Superior temporal gyrus (tissue), 1 donor: ENCODE data around the gene MUC22.
"Not testable (repeated sequence)": the region's sequence is repeated elsewhere in the genome, so short reads cannot be mapped to it uniquely, and the experiment has no call there.

Source experiments
- DNase-seq: peaks from one replicate; pipeline ENCODE4 v3.0.0-alpha.2; 2016; ENCODE audit errors: extremely low spot score

MUC22 gene

DNA sequence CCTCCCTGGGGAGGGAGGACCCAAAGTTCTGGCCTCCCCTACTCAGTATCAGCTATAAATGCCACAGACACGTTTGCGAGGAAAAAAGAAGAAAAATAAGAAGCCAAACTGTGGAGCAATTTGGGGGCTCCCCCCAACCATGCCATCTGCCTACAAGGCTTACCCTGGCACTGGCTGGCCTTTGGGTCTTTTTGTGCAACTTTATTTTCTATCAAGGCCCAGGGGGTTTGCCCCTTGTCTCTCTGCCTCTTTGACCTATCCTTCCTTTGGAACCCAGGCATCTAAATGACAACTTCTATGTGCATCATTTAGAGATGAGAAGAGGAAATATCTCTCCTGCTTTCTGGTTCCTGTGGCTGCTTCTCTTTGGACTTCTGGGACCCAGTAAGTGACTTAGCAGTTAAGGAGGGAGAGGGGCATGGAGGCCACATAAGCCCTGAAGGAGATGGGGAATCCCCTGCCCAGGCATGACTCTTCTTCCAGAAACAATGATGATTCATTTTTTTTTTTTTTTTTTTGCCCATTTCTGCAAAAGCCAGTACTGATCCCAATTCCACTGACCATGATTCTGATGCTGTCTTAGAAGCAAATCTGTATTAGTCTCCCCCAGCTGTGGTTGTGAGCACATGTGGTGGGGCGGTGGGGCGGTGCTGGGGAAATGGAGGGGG, at the start of gene MUC22:
Gene MUC22, plus strand, starts transcription at position 82 of the 668 bp plus-strand sequence. Its CDS starts 233 bp downstream, at position 315.
- DNase-seq: no peak

DNA sequence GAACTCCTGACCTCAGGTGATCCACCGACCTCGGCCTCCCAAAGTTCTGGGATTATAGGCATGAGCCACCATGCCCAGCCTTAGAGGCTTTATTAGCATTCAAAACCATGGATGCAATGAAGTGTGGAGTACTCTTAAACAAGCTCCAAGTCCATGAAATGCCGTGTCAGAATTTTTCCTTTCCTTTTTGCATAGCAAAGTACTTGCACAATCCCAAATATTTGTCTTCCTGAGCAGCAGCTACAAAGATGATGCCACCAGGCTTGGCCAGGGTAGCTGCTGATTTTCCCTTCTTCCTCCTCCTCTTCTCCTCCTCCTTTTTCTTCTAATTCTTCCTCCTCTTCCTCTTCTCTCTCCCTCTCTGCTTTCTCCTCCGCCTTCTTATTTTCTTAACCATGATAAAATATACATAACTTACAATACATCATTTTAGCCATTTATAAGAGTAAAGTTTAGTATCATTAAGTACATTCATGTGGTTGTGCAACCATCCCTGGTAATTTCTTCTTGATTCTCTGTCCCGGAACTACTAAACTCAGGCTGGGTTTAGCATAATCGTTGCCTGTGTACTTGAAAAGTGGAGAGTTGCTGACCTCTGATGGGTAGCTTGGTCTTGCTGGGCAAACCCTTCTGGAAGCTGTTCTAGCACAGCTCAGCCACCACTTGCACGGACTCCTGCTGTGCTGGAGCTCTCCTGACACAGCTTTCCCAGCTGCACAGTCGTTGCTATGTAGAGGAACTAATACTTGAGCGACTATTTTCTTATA, 49.2 kb upstream of the MUC22 start:
- no peak for DNase-seq

DNA sequence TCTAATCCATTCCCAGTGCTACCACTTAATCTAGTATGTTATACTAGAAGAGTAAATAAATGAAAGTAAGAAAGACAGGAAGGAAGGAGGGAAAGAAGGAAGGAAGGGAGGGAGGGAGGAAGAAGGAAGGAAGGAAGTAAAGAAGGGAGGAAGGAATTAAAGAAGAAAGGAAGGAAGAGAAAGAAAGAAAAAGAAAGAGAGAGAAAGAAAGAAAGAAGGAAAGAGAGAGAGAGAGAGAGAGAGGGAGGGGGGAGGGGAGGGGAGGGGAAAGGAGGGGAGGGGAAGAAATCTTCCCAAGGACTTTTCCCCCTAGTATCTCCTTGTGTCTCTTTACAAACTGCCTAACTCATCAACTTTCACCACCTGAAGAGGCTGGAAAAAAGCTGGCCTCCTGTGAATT, 47.6 kb upstream of the MUC22 start:
- DNase-seq: no peak

DNA sequence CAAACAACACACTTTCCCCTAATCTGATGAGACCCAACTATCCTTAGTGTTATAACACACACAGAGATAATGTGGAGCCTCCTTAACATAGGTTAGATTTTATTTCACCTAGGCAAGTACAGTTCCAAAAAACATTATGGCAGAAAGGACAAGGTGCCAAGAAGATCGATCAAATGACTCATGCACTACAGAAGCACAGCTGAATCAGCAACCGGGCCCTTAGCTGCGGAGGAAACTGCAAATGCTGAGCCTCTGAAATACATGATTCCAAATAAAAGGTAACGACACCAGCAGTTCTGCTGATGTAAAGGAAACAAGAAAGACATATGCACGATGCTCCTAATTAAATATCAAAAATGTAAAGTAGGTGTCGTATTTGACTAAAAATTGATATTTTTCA, 46.6 kb upstream of the MUC22 start:
- no peak for DNase-seq

DNA sequence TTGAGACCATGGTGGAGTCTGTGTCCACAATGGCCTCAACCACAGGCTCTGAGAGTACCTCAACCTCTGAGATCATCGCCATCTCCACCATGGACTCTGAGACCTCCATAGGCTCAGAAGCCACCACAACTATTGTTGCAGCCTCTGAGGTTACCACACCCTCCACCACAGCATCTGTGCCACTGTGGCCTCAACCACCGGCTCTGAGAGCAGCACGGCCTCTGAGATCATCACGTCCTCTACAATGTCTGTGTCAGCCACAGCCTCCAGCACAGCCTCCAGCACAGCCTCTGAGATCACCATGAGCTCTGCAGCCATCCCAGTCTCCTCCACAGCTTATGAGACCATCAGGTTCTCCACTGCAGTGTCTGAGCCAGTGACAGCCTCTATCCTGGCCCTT, 46.2 kb upstream of the MUC22 start:
- DNase-seq: no peak

DNA sequence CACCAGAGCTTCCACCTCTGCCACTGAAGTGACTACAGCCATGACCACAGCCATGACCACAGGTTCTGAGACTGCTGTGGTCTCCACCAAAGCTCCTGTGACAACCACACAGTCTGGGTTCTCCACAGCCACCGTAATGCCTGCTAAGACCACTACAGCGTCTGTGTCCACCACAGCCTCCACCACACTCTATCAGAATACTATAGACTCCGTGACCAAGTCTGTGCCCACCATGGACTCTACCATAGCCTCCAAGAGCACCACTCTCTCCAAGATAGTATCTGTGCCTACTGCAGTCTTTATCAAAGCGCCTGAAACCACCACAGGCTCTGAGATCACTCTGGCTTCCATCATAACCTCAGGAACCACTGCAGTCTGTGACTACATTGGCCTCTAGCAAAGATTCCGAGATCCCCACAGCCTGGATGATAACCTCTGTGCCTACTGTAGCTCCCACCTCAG, 45.1 kb upstream of the MUC22 start:
- no peak for DNase-seq

DNA sequence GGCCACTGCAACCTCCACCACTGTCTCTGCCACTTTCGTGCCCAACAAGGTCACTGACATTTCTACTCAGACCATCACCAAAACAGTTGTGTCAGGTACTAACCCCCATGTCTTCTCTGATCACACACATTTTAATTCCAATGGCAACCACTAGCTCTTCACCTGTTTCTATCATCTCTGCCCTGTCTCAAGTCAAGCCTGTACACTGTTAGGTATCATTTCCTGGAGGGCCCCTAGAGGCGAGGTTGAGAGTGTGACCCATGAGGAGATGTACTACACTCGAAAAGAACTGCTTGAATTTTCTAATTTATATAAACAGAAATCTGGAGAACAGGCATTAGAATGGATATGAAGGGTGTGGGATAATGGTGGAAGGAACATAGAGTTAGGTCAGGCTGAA, 44.1 kb upstream of the MUC22 start:
- no peak for DNase-seq

DNA sequence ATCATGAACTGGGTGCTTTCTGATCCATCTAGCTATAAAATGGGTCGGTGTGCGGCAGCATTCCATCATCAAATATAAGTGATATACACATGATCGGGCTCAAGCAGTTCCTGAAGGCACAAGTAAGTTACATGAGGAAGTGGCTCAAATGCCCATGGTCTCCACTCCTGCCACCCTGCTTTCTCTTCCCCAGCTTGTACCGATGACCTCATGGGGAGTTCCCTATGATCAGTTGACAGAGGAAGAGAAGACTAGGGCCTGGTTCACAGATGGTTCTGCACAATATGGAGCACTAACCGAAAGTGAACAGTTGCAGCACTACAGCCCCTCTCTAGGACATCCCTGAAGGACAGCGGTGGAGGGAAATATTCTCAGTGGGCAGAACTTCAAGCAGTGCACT, 41.1 kb upstream of the MUC22 start:
- not testable (repeated sequence) for DNase-seq

DNA sequence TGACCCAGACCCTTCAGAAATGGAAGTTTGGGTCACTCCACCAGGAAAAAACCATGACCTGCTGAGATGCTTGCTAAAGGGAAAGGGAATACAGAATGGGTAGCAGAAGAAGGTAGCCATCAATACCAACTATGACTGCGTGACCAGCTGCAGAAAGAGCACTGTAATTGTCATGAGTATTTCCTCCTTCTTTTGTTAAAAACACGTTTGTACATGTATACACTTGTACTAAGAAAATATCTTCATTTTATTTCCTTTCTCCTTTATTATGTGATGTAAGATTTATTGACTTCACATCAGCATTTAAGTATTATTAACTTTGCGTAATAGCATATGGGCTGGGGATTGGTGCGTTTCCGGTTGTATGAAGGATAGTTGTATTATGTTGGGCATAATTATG, 39.3 kb upstream of the MUC22 start:
- no peak for DNase-seq

DNA sequence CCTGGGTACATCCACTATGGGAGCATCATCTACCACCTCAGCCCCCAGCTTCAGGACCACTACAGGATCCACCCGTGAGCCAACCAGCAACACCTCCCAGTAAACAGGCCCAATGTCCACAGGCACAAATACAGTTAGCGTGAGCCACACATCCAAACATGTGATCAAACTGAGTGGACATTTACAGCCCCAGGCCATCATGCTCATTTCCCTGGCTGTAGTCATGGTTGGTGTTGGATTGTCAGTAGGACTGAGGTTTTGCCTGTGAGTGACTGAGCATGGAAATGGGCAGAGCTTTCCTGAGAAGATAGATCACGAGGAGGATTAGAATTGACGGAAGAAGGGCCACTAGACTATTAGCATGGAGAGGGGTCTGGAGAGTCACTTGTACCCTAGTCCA, 37.5 kb upstream of the MUC22 start:
- DNase-seq: no peak

DNA sequence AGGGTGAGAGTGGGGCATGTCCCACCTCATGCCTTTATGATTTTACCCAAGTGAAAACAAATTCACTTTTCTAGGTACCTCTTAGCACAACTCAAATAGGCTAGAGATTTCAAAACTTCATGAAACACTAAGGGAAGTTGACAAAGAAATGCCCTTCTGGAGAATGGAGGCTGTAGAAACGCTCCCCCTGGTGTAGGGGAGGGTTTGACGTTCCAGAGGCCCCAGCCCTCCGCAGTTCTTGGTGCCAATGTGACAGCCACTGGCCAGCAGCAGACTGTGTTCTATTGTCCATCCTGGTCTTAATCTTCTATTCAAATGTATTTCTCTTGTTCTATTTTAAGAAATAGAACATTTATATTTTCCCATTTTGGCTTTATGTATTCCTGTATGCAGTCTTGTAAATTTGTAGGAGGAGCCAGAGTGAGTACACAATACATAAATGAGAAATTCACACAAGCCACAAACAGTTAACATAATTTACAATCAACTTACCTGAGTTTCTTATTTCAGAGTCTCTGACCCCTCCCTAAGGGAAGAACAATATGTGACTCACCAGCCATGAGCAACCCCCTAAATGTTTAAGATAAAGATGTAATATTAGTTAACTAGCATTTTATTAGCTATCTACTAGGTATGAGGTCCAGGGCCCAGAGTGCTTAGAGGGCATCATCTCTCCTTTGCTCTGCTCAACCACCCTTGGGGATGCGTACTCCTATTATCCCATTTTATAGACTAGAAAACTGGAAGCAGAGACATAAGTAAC, 35.6 kb upstream of the MUC22 start:
- DNase-seq: no peak

DNA sequence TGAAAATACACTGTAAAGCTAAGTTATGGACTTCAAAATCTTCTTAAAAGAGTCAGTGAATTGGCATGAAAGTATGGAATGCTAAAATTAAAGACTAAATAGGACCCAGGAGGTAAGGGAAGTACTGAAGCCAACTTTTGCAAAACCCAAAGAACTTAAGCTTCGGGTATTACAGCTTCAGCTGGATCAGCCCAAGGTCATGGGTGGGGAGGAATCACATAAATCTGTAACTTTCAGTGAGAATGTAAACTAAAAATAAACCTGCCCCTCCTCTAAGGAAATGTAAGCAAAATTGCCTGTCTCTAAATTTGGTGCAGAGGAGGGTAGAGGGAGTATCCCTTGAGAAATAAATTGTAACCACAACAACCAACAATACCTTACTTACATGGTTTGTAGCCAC, 31.1 kb upstream of the MUC22 start:
- DNase-seq: no peak

DNA sequence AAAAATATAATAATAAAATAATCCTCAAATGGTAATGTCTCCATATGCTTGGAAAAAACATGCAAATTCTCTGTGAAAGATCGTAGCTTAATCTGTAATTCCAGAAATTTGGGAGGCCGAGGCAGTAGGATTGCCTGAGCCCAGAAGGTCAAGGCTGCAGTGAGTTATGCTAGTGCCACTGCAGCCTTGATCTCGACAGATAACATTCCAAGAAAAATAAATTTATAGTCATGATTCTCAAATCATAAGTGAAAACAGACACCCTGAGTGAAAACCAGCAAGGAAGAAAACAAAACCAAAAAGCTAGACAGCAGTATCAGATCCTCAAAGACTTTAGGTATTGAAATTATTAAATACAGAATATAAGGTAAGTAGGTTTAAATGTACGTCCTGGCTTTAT, 30.6 kb upstream of the MUC22 start:
- DNase-seq: no peak

DNA sequence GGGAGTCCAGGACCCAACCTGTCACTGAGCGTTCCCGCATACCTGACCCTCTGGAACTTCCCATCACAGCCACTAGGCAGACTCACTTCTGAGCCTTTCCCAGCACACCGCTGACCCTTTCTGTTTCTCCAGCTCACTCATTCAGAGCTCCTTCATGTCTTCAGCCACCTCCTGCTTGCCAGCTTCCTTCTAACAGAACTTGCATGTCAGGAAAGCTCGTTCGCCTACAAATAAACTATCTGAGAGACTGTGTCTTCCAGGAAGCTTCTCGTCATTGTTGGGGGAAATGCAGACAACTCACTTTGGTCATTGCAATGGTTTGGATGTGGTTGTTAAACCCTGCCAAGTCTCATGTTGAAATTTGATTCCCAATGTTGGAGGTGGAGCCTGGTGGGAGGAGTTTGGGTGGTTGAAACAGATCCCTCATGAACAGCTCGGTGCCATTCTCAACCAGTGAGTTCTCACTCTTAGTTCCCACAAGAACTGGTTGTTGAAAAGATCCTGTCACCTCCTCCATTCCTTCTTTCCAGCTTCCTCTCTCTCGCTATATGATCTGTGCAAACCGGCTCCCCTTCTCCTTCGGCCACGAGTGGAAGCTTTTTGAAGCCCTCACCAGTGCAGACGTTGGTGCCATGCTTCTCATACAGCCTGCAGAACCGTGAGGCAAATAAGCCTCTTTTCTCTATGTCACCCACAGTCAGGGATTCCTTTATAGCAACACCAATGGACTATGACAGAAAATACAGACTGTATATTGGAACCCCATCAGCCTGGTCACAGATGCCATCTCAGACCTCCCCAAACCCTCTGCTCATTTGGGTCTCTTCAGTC, 28.1 kb upstream of the MUC22 start:
- no peak for DNase-seq

DNA sequence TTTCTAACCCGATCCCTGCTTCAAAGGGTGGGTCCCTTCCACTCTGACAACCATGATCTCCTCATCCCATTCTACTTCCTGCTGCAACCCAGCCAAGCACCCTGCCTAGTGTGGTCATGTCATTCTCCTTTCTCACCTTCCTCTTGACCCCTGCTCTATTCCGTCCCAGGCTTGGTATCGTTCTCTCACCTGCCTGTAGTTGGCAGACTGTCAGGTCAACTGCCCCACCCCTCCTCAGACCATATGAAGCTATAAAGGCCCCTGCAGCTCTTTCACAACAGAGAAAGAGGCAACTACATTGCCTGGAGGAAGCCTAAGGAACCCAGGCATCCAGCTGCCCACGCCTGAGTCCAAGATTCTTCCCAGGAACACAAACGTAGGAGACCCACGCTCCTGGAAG, 26.8 kb upstream of the MUC22 start, which contains the start of gene MUC21:
Gene MUC21, plus strand, starts transcription at position 280 of the 400 bp plus-strand sequence. CDS start 241 bp downstream, outside the sequence.
- no peak for DNase-seq

DNA sequence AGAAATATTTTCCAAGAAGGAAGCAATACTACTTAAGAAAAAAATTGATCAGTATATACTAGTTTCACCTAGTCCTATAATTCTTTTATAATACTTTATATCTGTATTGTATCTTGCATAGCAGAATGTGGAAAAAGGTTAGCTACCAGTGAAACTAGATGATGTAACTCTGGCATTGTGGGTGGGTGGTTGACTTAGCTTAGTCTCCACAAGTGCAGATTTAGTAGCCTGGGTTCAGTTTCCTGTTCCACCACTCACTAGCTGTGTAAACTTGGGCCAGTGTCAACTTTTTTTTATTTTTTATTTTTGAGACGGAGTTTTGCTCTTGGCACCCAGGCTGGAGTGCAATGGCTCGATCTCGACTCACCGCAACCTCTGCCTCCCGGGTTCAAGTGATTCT, 24.8 kb upstream of the MUC22 start:
- no peak for DNase-seq

DNA sequence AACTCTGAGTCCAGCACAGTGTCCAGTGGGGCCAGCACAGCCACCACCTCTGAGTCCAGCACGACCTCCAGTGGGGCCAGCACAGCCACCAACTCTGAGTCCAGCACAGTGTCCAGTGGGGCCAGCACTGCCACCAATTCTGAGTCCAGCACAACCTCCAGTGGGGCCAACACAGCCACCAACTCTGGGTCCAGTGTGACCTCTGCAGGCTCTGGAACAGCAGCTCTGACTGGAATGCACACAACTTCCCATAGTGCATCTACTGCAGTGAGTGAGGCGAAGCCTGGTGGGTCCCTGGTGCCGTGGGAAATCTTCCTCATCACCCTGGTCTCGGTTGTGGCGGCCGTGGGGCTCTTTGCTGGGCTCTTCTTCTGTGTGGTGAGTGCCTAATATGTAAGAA, 23.0 kb upstream of the MUC22 start:
- no peak for DNase-seq

DNA sequence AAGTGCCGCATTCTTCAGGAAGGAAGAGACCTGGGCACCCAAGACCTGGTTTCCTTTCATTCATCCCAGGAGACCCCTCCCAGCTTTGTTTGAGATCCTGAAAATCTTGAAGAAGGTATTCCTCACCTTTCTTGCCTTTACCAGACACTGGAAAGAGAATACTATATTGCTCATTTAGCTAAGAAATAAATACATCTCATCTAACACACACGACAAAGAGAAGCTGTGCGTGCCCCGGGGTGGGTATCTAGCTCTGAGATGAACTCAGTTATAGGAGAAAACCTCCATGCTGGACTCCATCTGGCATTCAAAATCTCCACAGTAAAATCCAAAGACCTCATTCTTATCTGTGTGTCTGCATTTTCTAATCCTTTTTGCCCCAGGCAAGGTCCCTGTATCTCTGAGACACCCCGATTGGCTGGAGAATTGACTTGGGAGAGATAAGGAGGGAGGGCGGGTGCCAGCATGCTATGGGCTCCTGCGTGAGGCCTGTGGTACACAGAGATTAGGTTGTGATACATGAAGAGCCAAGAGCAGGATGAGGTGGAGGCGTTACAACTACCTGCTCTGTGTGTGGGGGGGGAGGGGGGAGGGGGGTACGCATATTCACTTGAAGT, 22.0 kb upstream of the MUC22 start:
- DNase-seq: no peak

DNA sequence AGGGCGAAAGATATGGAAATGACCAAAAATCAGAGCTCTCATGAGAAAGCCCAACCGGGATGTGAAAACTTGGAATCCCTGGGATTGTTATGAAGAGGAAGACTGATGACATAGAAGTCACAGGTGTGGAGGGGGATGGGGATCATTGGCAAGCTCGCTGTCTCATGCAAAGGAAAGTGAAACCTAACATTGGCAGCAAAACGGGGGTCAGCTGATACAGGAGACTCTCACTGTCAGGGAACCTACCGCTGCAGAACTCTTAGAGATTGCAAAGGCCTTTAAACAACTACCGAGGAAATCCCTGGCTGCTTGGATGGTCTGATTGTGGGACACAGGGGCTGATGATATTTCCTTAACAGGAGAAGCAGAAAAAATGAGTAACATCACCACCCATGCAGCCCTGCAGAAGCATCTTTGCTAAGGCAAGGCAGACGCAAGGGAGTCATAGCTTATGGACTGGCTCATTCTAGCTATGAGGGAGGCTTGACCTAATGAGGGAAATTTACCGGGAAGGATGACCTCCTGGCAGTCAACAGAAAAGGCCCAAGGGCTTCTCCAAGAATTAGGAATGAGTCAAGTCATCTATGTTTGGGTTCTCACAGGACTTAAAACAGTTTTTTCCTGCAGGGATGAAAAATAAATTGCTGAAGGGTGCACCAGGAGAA, 19.7 kb upstream of the MUC22 start:
- no peak for DNase-seq

DNA sequence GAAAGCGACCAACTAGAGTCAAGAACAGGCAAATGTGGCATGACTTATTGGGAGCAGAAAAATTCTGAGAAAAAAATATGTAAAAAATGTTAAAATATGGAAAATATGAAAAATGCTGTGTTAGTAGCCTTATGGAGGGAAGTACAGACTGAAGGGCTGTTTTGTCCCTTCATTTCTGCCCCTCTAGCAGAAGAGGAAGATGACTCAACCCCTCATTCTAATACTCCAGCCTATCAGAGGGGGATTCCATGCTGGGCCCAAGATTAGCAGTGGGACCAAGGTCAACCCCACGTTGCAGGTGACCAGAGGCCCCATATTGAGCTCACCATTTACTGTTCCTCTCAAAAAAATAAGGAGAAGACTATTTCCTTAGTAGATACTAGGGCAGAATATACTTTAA, 18.4 kb upstream of the MUC22 start:
- no peak for DNase-seq

DNA sequence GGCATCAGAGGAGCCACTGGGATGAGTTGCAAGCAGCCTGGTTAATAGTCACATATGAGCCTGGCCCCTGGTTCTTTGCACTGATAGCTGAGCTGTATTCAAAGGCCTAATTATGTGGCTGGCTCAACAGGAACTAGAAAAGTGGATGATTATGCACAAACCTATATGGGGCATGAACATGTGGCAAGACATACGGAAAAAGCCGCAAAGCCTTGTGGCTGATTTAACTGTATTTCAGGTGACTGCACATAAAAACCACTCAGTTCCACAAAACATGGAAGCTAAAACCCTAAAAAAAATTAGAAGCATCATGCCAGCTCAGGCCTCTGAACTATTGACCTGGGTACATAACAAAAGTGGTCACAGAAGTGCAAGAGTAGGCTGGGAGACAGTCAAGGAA, 13.0 kb upstream of the MUC22 start:
- DNase-seq: no peak
